IgD-negative memory B cell (primary cell): Measurements from ENCODE around the gene RPAP2. TPM values are rescaled to one million over a fixed set of nuclear protein-coding genes. Genes with fewer than 3 reads are reported as not detected.
"Not testable (repeated sequence)": the region's sequence is repeated elsewhere in the genome, so short reads cannot be mapped to it uniquely, and the experiment has no call there.

Experiments
- H3K27ac Mint-ChIP-seq, 3 donors: one replicate each; pipeline ENCODE4 v1.8.0; 2020 to 2022; ENCODE audit warnings: mild to moderate bottlenecking in 3 of 3, mixed read lengths in 3 of 3, moderate library complexity in 1 of 3
- H3K27me3 Mint-ChIP-seq: one replicate; pipeline ENCODE4 v1.8.0; 2021; ENCODE audit warnings: mixed read lengths
- H3K36me3 Mint-ChIP-seq: one replicate; pipeline ENCODE4 v1.8.0; 2020; ENCODE audit warnings: mild to moderate bottlenecking, mixed read lengths
- H3K4me1 Mint-ChIP-seq, 3 donors: one replicate each; pipeline ENCODE4 v1.8.0; 2020 to 2022; ENCODE audit warnings: mixed read lengths in 3 of 3, mild to moderate bottlenecking in 1 of 3
- H3K4me3 Mint-ChIP-seq, 4 donors: one replicate each; pipeline ENCODE4 v1.8.0; 2020 to 2022; ENCODE audit warnings: mild to moderate bottlenecking in 4 of 4, mixed read lengths in 4 of 4, moderate library complexity in 3 of 4
- H3K9me3 Mint-ChIP-seq, 3 donors: one replicate each; pipeline ENCODE4 v1.8.0; 2020 to 2021; ENCODE audit warnings: mixed read lengths in 3 of 3, mild to moderate bottlenecking in 1 of 3
- polyA plus RNA-seq: library from polyadenylated mRNA; unstranded; fragments of 300-500 nt; fragmentation: Illumina TruSeq; gene quantifications from one replicate; pipeline ENCODE4 v1.2.3, GENCODE V29; 2021

Gene RPAP2
- polyA plus RNA-seq, 1 donor from 2014 or later: 23.0 TPM

- no peaks in the 10 kb centered on the region for H3K27me3 Mint-ChIP-seq
- no peak overlapping the region for H3K27ac Mint-ChIP-seq
- H3K4me1 Mint-ChIP-seq: no peaks in the 10 kb centered on the region
- H3K9me3 Mint-ChIP-seq: peaks cover 3 to 11% (median 7%) of the 10 kb centered on the region in 3 donors
- peaks cover 14% of the 10 kb centered on the region for H3K36me3 Mint-ChIP-seq
- H3K4me3 Mint-ChIP-seq: no peak overlapping the region
These were observed 82.0 kb downstream of the RPAP2 start for GRCh38 chr1:92380867-92381266.

- not testable (repeated sequence) for H3K4me3 Mint-ChIP-seq, H3K27ac Mint-ChIP-seq, H3K36me3 Mint-ChIP-seq, H3K27me3 Mint-ChIP-seq, H3K4me1 Mint-ChIP-seq
- H3K9me3 Mint-ChIP-seq: peaks cover 6 to 28% (median 18%) of the 10 kb centered on the region in 3 donors
These were observed 95.1 kb downstream of the RPAP2 start for GRCh38 chr1:92393966-92394365.

- Mint-ChIP-seq H3K4me1 (peaks cover 0 to 17% (median 5%) of the 10 kb centered on the region in 3 donors), H3K27ac (peak overlapping the region in 1 of 3 donors; percentile 16), H3K9me3 (peaks cover 2 to 13% (median 11%) of the 10 kb centered on the region in 3 donors), H3K36me3 (peaks cover 5% of the 10 kb centered on the region), H3K4me3 (no peak overlapping the region), H3K27me3 (no peaks in the 10 kb centered on the region)
These were observed 99.7 kb downstream of the RPAP2 start for GRCh38 chr1:92398519-92398918.

- H3K27ac Mint-ChIP-seq: peak overlapping the region in 1 of 3 donors; percentile 59
- H3K36me3 Mint-ChIP-seq: peaks cover 5% of the 10 kb centered on the region
- H3K4me3 Mint-ChIP-seq: no peak overlapping the region
- no peaks in the 10 kb centered on the region for H3K27me3 Mint-ChIP-seq
- H3K9me3 Mint-ChIP-seq: peaks cover 4 to 14% (median 13%) of the 10 kb centered on the region in 3 donors
- H3K4me1 Mint-ChIP-seq: peaks cover 0 to 17% (median 5%) of the 10 kb centered on the region in 3 donors
These were observed 100.2 kb downstream of the RPAP2 start for GRCh38 chr1:92399076-92399475.

- peaks cover 0 to 4% (median 1%) of the 10 kb centered on the region in 3 donors for H3K4me1 Mint-ChIP-seq
These were observed 105.8 kb downstream of the RPAP2 start for GRCh38 chr1:92404661-92405060.

DNA sequence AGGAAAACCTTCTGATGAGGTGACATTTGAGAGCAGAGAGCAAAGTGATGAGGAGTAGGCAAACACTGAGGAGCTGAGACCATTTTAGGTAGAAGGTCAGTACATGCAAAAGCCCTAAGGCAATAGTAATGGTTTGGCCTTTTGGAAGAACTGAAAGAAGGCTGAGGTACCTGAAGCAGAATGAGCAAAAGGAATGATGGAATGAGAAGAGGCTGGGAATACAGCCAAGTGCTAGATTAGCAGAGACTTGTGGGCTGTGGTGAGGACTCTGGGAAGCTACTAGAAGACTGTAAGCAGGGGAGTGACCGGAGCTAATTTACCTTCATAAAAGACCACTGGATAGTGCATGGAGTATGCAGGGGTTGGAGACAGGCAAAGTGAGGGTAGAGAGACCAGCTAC lies 110.0 kb downstream of the RPAP2 start:
- no peak overlapping the region for H3K4me3 Mint-ChIP-seq

More at GRCh38 chr1:92404661-92405060, 105.8 kb downstream of the RPAP2 start:
- Mint-ChIP-seq H3K27ac (no peak overlapping the region), H3K4me3 (no peak overlapping the region), H3K27me3 (no peaks in the 10 kb centered on the region), H3K9me3 (peaks cover 6 to 15% (median 12%) of the 10 kb centered on the region in 3 donors), H3K36me3 (peaks cover 3% of the 10 kb centered on the region)

GRCh38 chr1:92409946-92410549 lies 111.2 kb downstream of the RPAP2 start:
- no peaks in the 10 kb centered on the region for H3K27me3 Mint-ChIP-seq
- peak overlapping the region in 1 of 3 donors; percentile 5 for H3K27ac Mint-ChIP-seq
- H3K4me1 Mint-ChIP-seq: peaks cover 0 to 2% (median 0%) of the 10 kb centered on the region in 3 donors
- H3K9me3 Mint-ChIP-seq: no peaks in the 10 kb centered on the region
- H3K36me3 Mint-ChIP-seq: peaks cover 2% of the 10 kb centered on the region
- H3K4me3 Mint-ChIP-seq: no peak overlapping the region

More for the DNA sequence above, 110.0 kb downstream of the RPAP2 start:
- Mint-ChIP-seq H3K36me3 (peaks cover 2% of the 10 kb centered on the region), H3K9me3 (peaks cover 3 to 5% (median 4%) of the 10 kb centered on the region in 3 donors), H3K27me3 (no peaks in the 10 kb centered on the region), H3K4me1 (peaks cover 0 to 2% (median 0%) of the 10 kb centered on the region in 3 donors), H3K27ac (no peak overlapping the region)

- Mint-ChIP-seq H3K4me1 (no peaks in the 10 kb centered on the region), H3K27ac (peak overlapping the region in 1 of 3 donors; percentile 5), H3K4me3 (no peak overlapping the region)
These were observed 111.8 kb downstream of the RPAP2 start for GRCh38 chr1:92410706-92411105.

GRCh38 chr1:92411511-92411910 lies 112.7 kb downstream of the RPAP2 start:
- Mint-ChIP-seq H3K27me3 (no peaks in the 10 kb centered on the region), H3K27ac (no peak overlapping the region), H3K4me3 (no peak overlapping the region), H3K36me3 (peaks cover 2% of the 10 kb centered on the region), H3K4me1 (no peaks in the 10 kb centered on the region), H3K9me3 (no peaks in the 10 kb centered on the region)

More at GRCh38 chr1:92410706-92411105, 111.8 kb downstream of the RPAP2 start:
- Mint-ChIP-seq H3K36me3 (peaks cover 2% of the 10 kb centered on the region), H3K9me3 (no peaks in the 10 kb centered on the region), H3K27me3 (no peaks in the 10 kb centered on the region)

GRCh38 chr1:92419642-92420041 lies 120.8 kb downstream of the RPAP2 start:
- Mint-ChIP-seq H3K9me3 (peaks cover 0 to 1% (median 0%) of the 10 kb centered on the region in 3 donors), H3K27me3 (no peaks in the 10 kb centered on the region), H3K4me3 (no peak overlapping the region), H3K27ac (no peak overlapping the region), H3K36me3 (no peaks in the 10 kb centered on the region), H3K4me1 (no peaks in the 10 kb centered on the region)

DNA sequence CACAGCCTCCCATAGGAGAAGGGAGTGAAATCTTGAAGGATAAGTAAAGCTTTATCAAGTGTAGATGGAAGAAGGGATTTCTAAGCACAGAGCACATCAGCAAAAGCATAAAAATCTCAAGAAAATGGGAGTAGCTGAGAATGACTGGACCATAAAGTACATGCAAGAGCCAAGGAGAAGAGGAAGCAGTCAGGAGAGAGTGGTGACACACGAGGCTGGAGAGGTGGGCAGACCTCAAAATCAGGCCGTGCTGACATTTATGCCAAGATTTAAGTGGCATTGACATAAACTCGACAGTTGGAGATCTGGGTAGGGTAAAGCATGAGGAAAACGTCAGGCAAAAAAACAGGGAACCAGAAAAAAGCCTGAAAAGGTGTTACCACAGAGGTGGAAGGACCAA lies 125.5 kb downstream of the RPAP2 start:
- H3K27ac Mint-ChIP-seq: no peak overlapping the region
- H3K36me3 Mint-ChIP-seq: no peaks in the 10 kb centered on the region
- no peaks in the 10 kb centered on the region for H3K9me3 Mint-ChIP-seq
- no peaks in the 10 kb centered on the region for H3K27me3 Mint-ChIP-seq
- H3K4me1 Mint-ChIP-seq: no peaks in the 10 kb centered on the region
- H3K4me3 Mint-ChIP-seq: no peak overlapping the region

DNA sequence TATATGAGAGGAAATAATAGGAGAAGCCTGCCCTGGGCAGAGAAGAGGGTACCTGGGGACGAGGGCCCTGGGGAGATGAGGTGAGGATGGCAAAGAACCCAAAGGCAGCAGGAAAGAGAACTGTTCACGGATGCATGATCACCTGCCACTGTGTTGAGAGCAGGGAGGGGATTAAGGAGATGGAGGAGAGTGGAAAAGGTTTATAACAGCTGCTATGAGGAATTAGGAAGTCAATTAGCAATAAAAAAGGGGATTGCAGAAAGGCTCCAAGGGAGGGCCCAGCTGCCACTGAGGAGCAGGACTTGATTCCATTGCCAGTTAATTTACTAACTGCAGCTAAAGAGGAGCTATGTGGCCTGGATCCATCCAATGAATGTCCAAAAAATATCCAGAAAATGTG lies 126.8 kb downstream of the RPAP2 start:
- Mint-ChIP-seq H3K27ac (no peak overlapping the region), H3K36me3 (no peaks in the 10 kb centered on the region), H3K4me3 (no peak overlapping the region), H3K27me3 (no peaks in the 10 kb centered on the region), H3K9me3 (no peaks in the 10 kb centered on the region), H3K4me1 (no peaks in the 10 kb centered on the region)

- no peak overlapping the region for H3K4me3 Mint-ChIP-seq
- H3K4me1 Mint-ChIP-seq: no peaks in the 10 kb centered on the region
- H3K9me3 Mint-ChIP-seq: peaks cover 0 to 7% (median 0%) of the 10 kb centered on the region in 3 donors
These were observed 131.2 kb downstream of the RPAP2 start for GRCh38 chr1:92430030-92430429.

DNA sequence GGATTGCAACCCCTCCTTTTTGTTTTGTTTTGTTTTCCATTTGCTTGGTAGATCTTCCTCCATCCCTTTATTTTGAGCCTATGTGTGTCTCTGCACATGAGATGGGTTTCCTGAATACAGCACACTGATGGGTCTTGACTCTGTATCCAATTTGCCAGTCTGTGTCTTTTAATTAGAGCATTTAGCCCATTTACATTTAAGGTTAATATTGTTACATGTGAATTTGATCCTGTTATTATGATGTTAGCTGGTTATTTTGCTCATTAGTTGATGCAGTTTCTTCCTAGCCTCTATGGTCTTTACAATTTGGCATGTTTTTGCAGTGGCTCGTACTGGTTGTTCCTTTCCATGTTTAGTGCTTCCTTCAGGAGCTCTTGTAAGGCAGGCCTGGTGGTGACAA lies 135.7 kb downstream of the RPAP2 start:
- not testable (repeated sequence) for H3K9me3 Mint-ChIP-seq, H3K4me1 Mint-ChIP-seq, H3K36me3 Mint-ChIP-seq, H3K27ac Mint-ChIP-seq, H3K27me3 Mint-ChIP-seq, H3K4me3 Mint-ChIP-seq

More at GRCh38 chr1:92430030-92430429, 131.2 kb downstream of the RPAP2 start:
- H3K27ac Mint-ChIP-seq: no peak overlapping the region
- H3K36me3 Mint-ChIP-seq: peaks cover 5% of the 10 kb centered on the region
- no peaks in the 10 kb centered on the region for H3K27me3 Mint-ChIP-seq

- H3K4me3 Mint-ChIP-seq: no peak overlapping the region
- H3K4me1 Mint-ChIP-seq: no peaks in the 10 kb centered on the region
- H3K27ac Mint-ChIP-seq: no peak overlapping the region
- H3K36me3 Mint-ChIP-seq: no peaks in the 10 kb centered on the region
- no peaks in the 10 kb centered on the region for H3K9me3 Mint-ChIP-seq
- H3K27me3 Mint-ChIP-seq: no peaks in the 10 kb centered on the region
These were observed 140.4 kb downstream of the RPAP2 start for GRCh38 chr1:92439291-92439690.

GRCh38 chr1:92441316-92441696 lies 142.4 kb downstream of the RPAP2 start:
- no peaks in the 10 kb centered on the region for H3K4me1 Mint-ChIP-seq
- H3K9me3 Mint-ChIP-seq: no peaks in the 10 kb centered on the region
- H3K4me3 Mint-ChIP-seq: no peak overlapping the region
- H3K27ac Mint-ChIP-seq: no peak overlapping the region
- H3K27me3 Mint-ChIP-seq: peaks cover 1% of the 10 kb centered on the region
- H3K36me3 Mint-ChIP-seq: no peaks in the 10 kb centered on the region
